GM12891 (cell line): Measurements from ENCODE around the gene ENTHD1.

Source experiments
- PAX5 ChIP-seq: IDR thresholded peaks from 2 replicates; pipeline ENCODE4 v1.6.1; 2011; ENCODE audit warnings: low read length, moderate library complexity, mild to moderate bottlenecking; ENCODE audit not compliant: insufficient read depth, severe bottlenecking
- POLR2A ChIP-seq: IDR thresholded peaks from 2 replicates; pipeline ENCODE4 v1.6.1; 2011; ENCODE audit warnings: low read depth, low read length, control low read depth
- POLR2AphosphoS5 ChIP-seq: IDR thresholded peaks from 2 replicates; pipeline ENCODE4 v1.6.1; 2011; ENCODE audit warnings: low read depth, low read length, control low read depth
- POU2F2 ChIP-seq: IDR thresholded peaks from 2 replicates; pipeline ENCODE4 v1.6.1; 2011; ENCODE audit warnings: low read depth, mild to moderate bottlenecking, control low read depth, low read length, moderate library complexity
- SPI1 ChIP-seq: IDR thresholded peaks from 2 replicates; pipeline ENCODE4 v1.6.1; 2011; ENCODE audit warnings: low read depth, low read length, control low read depth
- TAF1 ChIP-seq: IDR thresholded peaks from 2 replicates; pipeline ENCODE4 v1.6.1; 2011; ENCODE audit warnings: low read depth, low read length, control low read depth

DNA sequence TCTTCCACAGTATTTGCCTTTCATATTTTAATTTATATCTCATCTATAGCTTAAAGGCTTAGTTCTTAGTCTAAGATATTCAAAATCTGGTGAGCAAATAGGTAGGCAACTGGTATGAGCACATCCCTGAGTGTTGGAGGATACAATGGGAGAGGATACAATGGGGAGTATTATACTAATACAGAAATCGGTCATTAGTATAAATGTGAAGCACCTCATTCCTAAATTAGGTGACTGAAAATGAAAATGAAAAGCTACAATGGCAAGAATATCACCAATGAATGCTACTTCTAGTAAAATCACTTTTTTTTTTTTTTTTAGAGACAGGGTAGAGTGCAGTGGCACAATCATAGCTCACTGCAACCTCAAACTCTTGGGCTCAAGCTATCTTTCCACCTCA lies 21.0 kb downstream of the ENTHD1 start:
- TF ChIP-seq POLR2AphosphoS5: no peak
- no peak for TF ChIP-seq POLR2A
- no peak for TF ChIP-seq TAF1
- TF ChIP-seq PAX5: no peak
- TF ChIP-seq POU2F2: no peak
- no peak for TF ChIP-seq SPI1
